Purkinje cell (primary cell): ENCODE results near the gene GBP7. TPM values are rescaled to one million over a fixed set of nuclear protein-coding genes. Genes with fewer than 3 reads are reported as not detected.

Experiments
- polyA plus RNA-seq: library from polyadenylated mRNA; unstranded; fragments of >200 nt; fragmentation: Nextera tagmentation; gene quantifications from 2 replicates; pipeline ENCODE4 v1.2.1, GENCODE V29; 2014

The GBP7 gene
- polyA plus RNA-seq, result 0.13 TPM in 1 of 2 replicates, not detected in the other

GRCh38 chr1:89175601-89176256 lies at the start of gene GBP7:
Gene GBP7, minus strand, starts transcription at chr1:89176003. Its CDS starts 4,068 bp downstream, at chr1:89171935.

GRCh38 chr1:89198491-89199072 lies 22.8 kb upstream of the GBP7 start, which contains the start of gene GBP4:
Gene GBP4, minus strand, starts transcription at chr1:89198942. Its CDS starts 108 bp downstream, at chr1:89198834.

GRCh38 chr1:89125913-89126580 lies 49.8 kb downstream of the GBP7 start, which contains the start of gene GBP2:
Gene GBP2, minus strand, starts transcription at chr1:89126114. Its CDS starts 4,148 bp downstream, at chr1:89121966.

Other genes starting within 250 kb of the GBP7 start
- 33.2 and 45.6 TPM in 2 replicates for gene KYAT3, start 183.4 kb downstream of the GBP7 start, polyA plus RNA-seq
- gene RBMXL1, start 183.4 kb downstream of the GBP7 start, polyA plus RNA-seq, result 2.9 and 3.7 TPM in 2 replicates
- gene GBP3, start 153.1 kb downstream of the GBP7 start, polyA plus RNA-seq, result 1.9 and 2.7 TPM in 2 replicates
- gene GBP1, start 110.8 kb downstream of the GBP7 start, polyA plus RNA-seq, result 0.74 and 1.7 TPM in 2 replicates
- not detected in 2 replicates for gene GBP2, start 49.9 kb downstream of the GBP7 start, polyA plus RNA-seq
- 0.07 and 0.13 TPM in 2 replicates for gene GBP4, start 22.9 kb upstream of the GBP7 start, polyA plus RNA-seq
- not detected in 2 replicates for gene GBP5, start 96.9 kb upstream of the GBP7 start, polyA plus RNA-seq
- gene GBP6, start 188.1 kb upstream of the GBP7 start, polyA plus RNA-seq, result not detected in 2 replicates